Glomerular visceral epithelial cell (primary cell): ENCODE data around the gene TNFSF11.

ENCODE experiments used
- DNase-seq: peaks from one replicate; pipeline ENCODE4 v3.0.0-alpha.2; 2016; ENCODE audit errors: extremely low spot score

TNFSF11 gene

DNA sequence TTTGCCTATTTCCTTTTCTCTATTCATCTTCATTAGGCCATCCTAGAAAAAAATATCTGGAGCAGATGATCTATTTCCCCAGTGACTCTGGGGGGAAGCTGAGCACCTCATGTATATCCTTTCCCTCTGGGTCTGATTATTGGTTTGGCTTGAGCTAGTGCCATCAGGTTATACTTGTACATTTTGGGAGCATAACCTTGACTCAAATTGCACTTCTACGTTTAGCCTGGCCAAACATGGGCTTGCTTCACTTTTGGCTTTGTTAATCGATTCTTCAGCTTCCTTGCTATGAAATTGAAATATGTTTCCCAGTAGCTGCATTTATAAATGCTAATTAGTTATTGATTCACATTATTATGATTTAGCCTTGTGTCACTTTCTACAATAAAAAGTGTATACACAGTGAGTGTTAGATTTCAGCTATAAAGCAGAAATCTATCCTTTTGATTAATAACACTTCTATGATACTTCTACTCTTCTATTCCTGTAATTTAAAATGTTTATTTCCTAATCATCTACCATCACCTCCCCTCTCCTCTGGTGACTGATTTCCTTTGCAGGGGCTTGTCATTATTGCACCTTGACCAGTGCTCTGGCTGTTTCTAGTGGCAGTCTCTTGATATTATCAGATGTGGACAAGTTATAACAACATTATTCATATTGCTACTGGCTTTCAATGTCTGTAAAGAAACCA lies 37.3 kb downstream of the TNFSF11 start:
- no peak for DNase-seq

DNA sequence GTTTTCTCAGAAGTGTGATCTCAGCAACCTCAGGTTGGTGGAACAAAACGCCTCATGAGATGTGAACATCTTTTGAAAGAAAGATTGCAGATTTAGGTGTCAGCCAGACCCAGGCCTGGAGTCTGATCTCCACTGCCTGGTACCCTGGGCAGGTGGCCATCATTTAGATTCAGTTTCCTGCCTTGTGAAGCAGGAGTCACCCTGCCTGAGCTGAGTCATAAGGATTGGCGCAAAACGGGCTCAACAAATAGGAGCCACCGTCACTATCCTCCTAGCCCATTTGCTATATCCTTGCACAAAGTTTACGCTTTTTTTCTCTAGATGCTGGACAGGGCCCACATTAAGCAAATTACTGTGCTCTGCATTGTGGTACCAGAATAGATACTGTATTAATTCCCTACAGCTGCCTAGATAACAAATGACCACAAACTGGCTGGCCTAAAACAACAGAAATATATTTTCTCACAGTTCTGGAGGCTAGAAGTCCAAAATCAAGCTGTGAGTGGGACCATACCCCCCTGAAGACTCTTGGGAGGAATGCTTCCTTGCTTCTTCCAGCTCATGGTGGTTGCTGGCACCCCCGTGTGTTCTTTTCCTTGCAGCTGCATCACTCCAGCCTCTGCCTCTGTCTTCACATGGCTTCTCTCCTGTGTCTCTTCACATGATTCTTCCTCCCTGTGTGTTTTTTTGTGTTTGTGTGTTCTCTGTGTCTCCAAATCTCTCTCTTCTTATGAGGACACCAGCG lies 38.2 kb downstream of the TNFSF11 start:
- DNase-seq = no peak

DNA sequence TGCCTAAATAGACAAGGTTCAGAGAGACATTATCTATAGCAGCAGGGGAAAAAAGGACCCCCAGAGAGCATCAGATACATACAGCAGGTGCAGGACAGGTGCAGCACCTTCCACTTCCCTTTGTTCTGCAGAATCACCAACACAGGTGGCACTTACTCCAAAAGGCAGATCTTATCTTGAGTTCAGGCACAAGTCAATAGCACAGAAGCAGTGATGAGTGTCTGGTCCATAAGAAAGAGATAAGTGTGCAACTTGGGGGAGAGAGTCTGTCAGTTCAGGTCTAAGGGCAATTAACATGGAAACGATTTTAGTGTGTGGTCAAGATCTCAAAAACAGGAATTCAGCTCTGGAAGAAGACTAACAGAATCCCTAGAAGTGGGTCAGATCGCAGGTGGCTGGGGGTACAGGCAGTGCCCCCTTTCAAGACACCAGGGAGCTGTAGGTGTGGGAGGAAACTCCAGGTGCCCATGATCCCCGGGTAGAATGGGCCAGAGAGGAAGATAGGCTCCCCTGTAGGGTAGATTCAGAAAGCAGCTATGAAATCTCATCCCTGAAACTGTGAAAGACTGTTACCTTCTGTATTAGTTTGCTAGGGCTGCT lies 40.6 kb downstream of the TNFSF11 start:
- no peak for DNase-seq

DNA sequence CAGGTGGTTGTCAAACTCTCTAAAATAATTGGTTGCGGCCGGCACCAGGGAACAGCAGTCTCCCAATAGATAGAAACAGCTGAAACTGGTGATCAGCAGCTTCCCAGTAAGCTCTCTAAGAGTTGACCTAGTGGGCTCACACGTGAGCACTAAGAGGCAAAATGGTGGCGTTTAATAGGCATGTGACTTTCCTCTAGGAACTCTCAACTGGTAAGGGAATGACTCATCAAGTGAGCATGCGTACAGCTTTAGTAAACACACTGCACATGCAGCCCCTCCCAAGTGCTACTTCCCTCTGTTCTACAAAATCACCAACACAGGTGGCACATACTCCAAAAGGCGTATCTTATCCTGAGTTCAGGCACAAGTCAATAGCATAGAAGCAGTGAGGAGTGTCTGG lies 41.7 kb downstream of the TNFSF11 start:
- no peak for DNase-seq

DNA sequence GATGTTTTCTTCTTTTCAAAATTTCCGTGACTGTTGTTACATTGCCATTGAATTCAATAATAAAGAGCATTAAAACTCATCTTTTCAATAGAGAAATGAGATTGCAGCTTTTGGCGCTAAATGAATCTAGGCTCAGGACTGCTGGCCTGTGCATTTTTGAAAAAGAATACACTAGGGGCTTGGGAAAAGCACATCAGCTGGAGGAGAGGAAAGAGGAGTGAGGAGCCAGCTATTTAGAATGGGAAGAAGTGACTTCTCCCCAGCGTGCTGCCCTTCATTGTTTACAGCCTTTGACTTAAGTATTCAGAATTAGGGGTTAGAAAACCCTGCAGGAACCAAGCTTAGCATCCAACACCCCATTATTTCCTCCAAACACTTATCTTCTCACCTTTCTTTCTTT lies 43.3 kb downstream of the TNFSF11 start:
- DNase-seq = no peak

DNA sequence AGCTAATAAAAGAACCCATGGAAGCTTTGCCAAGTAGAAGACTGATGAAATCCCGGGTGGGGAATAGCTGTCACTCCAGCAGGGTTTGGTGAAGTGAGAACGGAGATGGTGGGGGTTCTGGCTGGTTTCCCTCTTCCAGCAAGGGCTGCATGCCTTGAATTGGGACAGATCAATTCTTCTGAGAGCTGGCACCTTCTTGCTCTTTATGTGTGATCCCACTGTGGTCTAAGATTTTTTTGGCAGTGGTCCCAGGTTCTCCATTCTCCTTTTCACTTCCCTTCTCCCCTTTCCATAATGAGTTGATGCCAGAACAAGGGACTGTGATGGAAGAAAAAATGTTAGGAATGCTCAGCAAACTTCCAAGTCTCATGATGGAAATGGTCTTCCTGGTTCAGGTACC lies 50.0 kb downstream of the TNFSF11 start:
- no peak for DNase-seq

DNA sequence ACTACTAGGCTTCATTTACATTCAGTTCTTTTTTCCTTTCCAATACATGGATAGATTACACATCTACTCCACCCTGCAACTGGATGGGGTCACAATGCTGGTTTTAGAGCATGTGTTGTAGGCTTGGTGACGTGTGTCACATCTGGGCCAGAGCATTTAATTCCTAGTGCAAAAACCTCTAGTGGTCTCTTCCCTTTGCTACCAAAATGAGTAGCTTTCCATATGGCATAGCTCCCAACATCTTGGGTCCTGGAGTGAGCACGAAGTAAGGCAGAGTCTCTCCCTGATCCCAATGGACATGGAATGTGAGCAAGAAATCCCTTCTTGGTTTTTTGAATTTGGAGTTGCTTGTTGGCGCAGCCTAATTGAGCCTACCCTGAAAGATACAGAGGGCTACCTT lies 51.7 kb downstream of the TNFSF11 start:
- no peak for DNase-seq

DNA sequence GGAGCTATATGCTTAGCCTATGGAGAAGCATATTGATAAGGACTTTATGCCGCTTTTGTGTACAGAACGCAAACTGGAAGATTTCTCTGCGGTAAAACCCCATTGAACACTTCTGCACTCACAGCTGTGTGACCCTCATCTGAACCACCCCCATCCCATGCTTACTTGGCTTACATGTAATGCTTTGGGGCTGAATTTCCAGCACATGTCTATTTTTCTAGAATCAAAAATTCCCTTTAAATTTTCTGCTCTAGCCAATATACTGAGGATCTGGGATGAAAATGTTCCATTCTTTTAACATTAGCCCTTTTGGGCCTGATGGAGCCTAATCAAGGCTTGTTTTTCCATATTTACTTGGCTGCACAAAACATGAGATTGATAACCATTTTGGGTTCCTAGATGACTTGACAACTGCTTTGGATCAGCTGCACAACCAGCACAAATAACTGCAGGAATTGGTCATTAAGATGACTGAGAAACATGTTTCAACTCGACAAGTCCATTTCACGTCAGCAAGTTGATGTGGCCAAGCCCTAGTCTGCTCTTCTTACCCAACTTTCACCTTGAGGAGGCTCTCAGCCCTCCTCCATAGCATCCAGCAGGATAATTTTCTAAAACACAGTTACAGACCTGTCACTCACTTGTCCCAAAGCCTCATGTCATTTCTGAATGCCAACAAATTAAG lies 52.4 kb downstream of the TNFSF11 start:
- no peak for DNase-seq

DNA sequence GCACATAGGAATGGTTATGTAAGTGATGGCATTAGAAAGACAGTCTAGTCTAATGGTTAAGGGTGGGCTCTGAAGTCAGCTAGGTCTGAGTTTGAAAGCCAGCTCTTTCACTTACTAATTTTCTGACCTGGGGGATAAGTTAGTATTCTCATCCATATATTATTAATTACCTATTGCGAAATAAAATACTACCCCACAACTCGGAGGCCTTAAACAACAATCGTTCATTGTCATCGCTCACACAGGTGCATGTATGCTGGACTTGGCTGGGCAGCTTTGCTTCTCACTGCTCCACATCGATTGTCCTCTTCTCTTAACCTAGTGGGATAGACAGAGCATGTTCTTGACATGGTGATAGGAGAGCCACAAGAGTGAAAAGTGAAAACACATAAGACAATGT lies 54.7 kb downstream of the TNFSF11 start:
- no peak for DNase-seq

DNA sequence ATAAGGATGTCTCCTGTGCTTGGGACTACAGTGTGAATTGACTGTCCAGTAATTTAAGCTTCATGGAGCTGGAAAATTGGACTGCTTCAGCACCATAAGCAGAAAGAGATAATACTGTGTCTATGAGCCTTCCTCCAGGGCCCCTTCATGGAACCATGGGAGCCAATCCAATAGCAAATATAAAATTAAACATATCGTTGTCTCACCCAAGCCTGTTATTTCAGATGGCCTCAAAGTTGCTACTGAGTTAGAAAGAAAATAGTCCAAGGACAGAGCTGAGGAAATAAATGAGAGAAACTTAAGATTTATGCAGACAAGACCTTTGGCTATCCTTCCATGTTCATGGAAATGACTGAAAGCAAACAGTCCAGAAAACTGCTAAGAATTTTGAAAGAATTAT lies 57.2 kb downstream of the TNFSF11 start:
- DNase-seq = no peak

DNA sequence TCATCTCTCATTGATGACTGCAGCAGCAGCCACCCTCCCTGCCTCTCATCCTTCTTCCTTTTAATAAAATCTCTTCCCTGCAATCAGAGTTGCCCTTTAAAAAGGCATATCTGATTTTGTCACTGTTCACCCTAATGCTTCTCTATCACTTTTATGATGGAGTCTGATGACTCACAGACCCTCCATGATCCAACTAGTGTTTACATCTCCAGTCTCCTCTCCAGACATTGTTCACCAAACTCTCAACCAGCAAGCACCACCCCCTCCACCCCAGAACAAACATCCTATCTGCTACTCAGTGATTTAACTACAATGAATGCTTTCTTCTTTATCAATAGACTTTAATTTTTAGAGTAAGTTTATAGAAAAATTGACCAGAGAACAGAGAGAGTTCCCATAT lies 59.5 kb downstream of the TNFSF11 start:
- no peak for DNase-seq

DNA sequence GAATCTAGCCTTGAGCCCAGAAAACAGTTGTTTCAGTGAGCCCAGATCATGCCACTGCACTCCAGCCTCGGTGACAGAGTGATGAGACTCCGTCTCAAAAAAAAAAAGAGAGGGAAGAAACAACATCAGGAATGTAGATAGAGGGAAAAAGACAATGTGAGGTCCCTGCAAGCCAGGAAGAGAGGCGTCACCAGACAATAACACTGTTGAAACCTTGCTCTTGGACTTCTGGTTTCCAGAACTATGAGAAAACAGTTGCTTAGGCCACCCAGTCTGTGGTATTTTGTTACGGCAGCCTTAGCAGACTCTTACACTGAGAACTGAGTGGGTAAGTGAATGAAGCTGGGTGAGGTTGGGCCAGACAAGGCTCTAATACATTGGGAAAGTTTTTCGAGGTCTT lies 64.1 kb downstream of the TNFSF11 start:
- DNase-seq = no peak

DNA sequence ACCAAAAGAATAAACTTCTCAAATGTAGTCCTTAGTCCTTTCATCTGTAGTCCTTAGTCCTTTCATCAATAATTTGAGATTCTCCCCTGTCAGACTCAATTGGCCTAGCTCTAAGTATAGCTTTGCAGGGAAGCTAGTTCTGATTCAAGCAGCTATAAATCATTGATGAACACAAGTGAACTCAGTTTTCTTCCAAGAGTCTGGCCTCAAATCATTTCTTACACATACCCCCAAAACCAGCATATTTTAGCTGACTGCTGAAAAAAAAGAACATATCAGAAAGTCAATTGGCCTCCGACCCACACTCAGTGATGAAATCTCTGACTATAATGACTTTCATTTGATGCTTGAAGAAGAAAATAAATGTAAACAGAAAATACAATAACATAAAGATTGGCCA lies 64.9 kb downstream of the TNFSF11 start:
- DNase-seq = no peak

DNA sequence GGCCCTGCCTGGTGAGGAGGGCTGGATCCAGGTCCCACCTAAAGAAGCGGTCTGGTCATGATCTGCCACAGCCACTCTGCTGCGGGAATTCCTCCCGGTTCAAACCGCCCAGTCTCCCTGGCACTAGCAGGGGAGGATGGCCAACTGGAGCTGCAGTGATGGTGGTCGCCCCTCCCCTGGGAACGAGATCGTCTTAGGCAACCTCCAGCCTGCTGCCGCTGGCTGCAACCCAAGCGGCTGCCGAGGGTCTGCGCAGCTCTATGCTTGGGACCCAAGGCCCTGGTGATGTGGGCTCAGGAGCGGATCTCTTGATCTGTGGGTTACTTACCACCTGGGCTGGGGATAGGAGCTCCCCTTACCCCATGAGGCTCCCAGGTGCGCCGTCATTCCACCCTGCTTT lies 69.1 kb downstream of the TNFSF11 start:
- no peak for DNase-seq

DNA sequence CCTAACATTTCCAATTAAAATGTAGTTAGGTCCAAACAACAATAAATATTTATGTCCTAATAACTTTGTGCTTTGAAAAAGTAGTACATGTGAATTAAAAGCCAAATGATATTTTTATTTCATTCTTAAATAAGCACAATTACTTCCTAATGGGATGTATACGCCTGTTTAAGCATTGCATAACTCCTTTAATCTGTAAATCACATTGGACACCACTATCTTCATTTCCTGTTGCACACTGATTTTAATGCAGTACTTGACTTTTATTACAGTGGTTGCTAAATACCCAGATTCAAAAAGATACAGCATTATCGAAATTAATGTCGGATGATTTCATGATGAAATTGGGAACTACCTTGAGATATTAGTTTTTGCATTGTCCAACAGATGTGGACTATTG lies 70.9 kb downstream of the TNFSF11 start:
- no peak for DNase-seq

DNA sequence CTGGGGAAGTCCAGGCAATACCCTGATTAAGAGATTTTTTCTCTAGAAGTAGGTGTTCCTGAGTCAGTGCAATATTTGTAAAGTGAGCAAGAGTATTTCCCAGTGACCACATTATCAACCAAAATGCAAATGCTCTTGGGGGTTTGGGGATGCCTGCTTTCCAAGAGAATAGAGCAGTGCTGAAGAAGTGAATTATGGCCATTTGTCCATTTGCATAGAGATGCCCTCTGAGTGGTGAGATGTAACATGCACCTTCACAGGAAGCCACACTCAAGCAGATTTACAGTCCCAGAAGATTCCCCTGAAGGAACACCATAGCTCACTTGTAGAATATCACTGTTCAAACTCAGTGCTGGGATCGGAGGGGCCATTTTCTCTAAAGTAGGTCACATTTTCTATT lies 71.8 kb downstream of the TNFSF11 start:
- DNase-seq = no peak

DNA sequence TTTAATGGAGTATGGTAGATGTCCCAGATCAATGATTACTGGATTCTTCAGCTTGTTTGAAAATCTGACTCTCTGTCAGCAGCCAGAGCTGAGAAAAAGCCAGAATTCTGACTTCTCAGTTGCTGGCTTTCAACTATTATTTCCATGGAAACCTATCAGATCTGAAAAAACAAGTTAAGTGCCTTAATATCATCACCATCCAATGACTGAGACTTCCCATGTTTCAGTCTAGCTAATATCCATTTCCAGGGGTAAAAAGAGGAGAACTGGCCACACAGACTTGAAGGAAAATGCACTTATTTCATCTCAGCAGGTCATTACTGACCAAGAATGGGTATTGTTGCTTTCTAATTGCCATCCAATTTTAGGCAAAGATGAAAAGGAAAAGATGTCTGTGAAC lies 75.2 kb downstream of the TNFSF11 start:
- DNase-seq = no peak

DNA sequence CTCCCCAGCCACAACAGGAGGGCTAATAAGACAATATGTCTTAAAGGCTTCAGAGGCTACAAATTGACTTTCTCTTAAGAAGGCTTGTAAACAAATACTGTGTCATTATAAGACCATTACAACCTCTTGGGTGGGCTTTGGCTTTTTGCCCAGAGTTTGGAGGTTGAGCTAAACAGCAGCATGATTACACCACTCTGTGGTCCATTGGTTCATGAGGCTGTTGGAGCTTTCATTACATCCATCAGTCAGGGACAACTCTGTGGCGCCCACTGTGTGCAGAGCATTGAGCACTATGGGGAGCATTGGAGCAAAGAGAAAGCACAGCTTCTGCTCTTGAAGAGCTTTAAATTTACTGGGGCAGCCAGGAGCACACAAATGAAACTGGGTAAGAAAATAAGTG lies 75.9 kb downstream of the TNFSF11 start:
- no peak for DNase-seq

DNA sequence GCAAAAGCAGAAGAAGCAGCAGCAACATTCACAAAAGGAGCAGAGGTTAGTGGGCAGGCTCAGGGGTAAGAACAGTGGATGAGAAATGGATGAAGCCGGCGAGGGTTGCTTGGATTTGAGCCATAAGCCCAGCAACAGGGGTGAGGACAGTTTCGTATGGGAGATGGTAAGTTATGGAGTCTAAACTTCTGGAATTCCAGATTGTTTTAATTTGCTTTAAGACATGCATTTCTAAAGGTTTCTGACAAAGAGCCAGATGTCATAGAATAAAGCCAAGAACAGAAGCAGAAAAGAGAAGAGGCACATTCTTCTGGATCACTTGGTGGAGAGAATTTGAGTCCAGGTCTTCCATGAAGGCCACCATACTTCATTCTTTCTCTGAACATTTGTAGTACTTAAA lies 76.6 kb downstream of the TNFSF11 start:
- DNase-seq = no peak

DNA sequence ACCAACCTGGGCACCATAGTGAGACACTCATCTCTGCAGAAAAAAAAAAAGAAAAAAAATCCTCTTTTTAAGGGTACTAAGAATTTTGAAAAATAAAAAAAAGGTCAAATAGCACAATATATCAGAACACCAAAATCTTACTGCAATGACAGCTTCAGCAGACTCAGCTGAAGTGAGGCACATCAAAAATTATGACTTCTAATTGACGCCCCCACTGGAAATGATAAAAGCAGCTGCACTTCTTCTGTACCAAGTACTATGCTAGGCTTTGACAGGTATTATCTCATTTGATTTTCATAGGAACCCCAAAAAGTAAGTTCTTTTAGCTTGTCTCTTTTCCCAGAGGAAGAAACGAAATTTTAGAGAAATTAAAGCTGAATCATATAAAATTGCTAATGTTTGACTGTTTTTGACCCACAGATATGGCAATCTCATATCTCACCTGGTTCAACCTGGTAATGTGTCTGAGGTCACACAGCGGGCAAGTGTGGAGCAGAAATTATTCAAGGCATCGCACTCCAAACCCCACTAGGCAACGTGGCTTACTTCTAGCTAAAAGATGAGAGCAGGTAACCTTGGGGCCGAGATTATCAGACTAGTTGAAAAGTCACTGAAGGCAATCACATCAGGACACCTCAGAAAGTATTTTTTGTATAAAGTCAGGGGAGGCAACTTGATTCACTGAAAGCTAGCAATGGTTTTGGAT lies 78.1 kb downstream of the TNFSF11 start:
- DNase-seq = no peak

DNA sequence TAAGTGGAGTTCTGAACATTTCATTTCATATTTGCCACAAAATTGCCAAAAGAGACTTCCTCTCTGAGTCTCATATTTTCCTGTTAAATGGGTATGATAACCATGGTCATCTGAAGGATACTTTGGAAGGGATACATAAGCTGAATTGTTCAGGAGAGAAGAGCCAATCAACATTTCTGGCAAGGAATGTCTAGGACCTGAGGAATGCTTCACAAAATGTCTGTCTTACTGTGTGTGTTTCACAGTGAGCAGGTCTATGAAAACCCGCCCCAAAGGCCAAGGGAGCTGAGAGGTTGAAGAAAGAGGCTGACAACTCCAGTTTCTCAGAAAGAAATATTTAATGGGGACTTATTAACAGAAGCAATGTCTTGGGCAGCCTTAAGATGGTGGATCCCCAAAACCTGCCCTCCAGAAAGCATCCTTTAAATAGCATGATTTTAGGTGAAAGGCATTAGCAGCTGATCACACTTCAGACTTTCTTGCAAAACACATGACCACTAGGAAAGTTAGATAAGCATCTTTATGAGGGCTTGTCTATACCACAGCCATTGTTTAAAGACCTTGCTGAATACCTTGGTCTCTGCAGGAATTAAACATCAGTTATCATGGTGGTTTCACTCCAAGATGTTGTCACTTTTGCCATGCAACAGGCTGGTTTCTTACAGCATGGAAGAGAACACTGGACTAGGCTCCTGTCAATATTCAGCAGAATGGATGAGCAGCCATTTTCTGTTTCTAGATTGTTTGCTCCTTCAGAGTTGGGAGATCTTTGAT lies 78.9 kb downstream of the TNFSF11 start:
- no peak for DNase-seq
